PC-9 (cell line): Measurements from ENCODE around the gene TBX21. TPM values are rescaled to one million over a fixed set of nuclear protein-coding genes. Genes with fewer than 3 reads are reported as not detected.

Experiments used
- BruUV-seq: library from RNA; stranded (reverse); fragments of 400-500 nt; replicated peaks from 2 replicates; lab custom pipeline; 2021; lab: Mats Ljungman, UMichigan
- CTCF ChIA-PET: fragments of 300-600 bp; sonication (Branson Sonifier 250); formaldehyde crosslinking; loops from one replicate; lab custom pipeline; 2022; ENCODE audit warnings: antibody characterized with exemption; lab: Charles Lee
- POLR2A ChIA-PET: fragments of 300-600 bp; sonication (Branson Sonifier 250); formaldehyde crosslinking; loops from one replicate; lab custom pipeline; 2022; ENCODE audit warnings: antibody characterized with exemption; ENCODE audit not compliant: unreplicated experiment; lab: Charles Lee
- DNase-seq, 2 experiments: peaks; one replicate each; pipeline versions ENCODE4 v3.0.0 to v3.0.0-alpha.2; 2015 to 2022; ENCODE audit warnings: mixed read lengths in 1 of 2
- H2AFZ ChIP-seq: fragments of 200-600 bp; sonication (generic); 2 replicates; pipeline ENCODE4 v1.8.1; 2017; ENCODE audit warnings: antibody characterized with exemption
- H3F3A ChIP-seq: fragments of 200-600 bp; sonication (generic); 2 replicates; pipeline ENCODE4 v1.8.1; 2017; ENCODE audit warnings: antibody characterized with exemption, mild to moderate bottlenecking, low read depth; ENCODE audit not compliant: insufficient read depth
- H3K27ac ChIP-seq: fragments of 200-600 bp; sonication (generic); 2 replicates; pipeline ENCODE4 v1.6.1; 2016; ENCODE audit warnings: mixed run types
- H3K27me3 ChIP-seq: fragments of 200-600 bp; sonication (generic); 2 replicates; pipeline ENCODE4 v1.6.1; 2016; ENCODE audit warnings: low read depth, mixed run types; ENCODE audit not compliant: insufficient read depth
- H3K36me3 ChIP-seq: fragments of 200-600 bp; sonication (generic); 2 replicates; pipeline ENCODE4 v1.6.1; 2016; ENCODE audit warnings: low read depth, mixed run types
- H3K4me1 ChIP-seq: fragments of 200-600 bp; sonication (generic); replicated peaks from 2 replicates; pipeline ENCODE4 v1.6.1; 2016; ENCODE audit warnings: mixed run types; ENCODE audit not compliant: insufficient read depth
- H3K4me2 ChIP-seq: fragments of 200-600 bp; sonication (generic); 2 replicates; pipeline ENCODE4 v1.6.1; 2017; ENCODE audit warnings: mixed run types
- H3K4me3 ChIP-seq: fragments of 200-600 bp; sonication (generic); 2 replicates; pipeline ENCODE4 v1.6.1; 2016; ENCODE audit warnings: mixed run types
- H3K79me2 ChIP-seq: fragments of 200-600 bp; sonication (generic); 2 replicates; pipeline ENCODE4 v1.6.1; 2017; ENCODE audit warnings: low read depth, mixed run types
- H3K9me2 ChIP-seq: fragments of 200-600 bp; sonication (generic); 2 replicates; pipeline ENCODE4 v1.8.1; 2017; ENCODE audit warnings: mild to moderate bottlenecking; ENCODE audit not compliant: insufficient read depth
- H3K9me3 ChIP-seq: fragments of 200-600 bp; sonication (generic); 2 replicates; pipeline ENCODE4 v1.8.1; 2016; ENCODE audit warnings: low read depth; ENCODE audit not compliant: insufficient read depth
- H4K20me1 ChIP-seq: fragments of 200-600 bp; sonication (generic); 2 replicates; pipeline ENCODE4 v1.8.1; 2017; ENCODE audit not compliant: insufficient read depth
- CTCF ChIP-seq: fragments of 200-600 bp; sonication (generic); conservative IDR thresholded peaks from 2 replicates; pipeline ENCODE4 v1.6.1; 2017; ENCODE audit warnings: mixed run types, antibody characterized with exemption, mild to moderate bottlenecking, moderate library complexity
- EZH2 ChIP-seq: fragments of 200-600 bp; sonication (generic); IDR thresholded peaks from 2 replicates; pipeline ENCODE4 v1.8.0; 2017; ENCODE audit warnings: antibody characterized with exemption, low read depth
- intact Hi-C: fragments of 100-400 bp; cut with micrococcal nuclease; formaldehyde crosslinking; loops from one replicate; pipeline ENCODE4 v1.10.0; 2022; ENCODE audit not compliant: unreplicated experiment
- total RNA-seq: library from RNA; stranded (reverse); gene quantifications from 2 replicates; pipeline ENCODE4 v1.2.3, GENCODE V29; 2021

TBX21 gene
- total RNA-seq, 1 experiment from 2014 or later: not detected

DNA sequence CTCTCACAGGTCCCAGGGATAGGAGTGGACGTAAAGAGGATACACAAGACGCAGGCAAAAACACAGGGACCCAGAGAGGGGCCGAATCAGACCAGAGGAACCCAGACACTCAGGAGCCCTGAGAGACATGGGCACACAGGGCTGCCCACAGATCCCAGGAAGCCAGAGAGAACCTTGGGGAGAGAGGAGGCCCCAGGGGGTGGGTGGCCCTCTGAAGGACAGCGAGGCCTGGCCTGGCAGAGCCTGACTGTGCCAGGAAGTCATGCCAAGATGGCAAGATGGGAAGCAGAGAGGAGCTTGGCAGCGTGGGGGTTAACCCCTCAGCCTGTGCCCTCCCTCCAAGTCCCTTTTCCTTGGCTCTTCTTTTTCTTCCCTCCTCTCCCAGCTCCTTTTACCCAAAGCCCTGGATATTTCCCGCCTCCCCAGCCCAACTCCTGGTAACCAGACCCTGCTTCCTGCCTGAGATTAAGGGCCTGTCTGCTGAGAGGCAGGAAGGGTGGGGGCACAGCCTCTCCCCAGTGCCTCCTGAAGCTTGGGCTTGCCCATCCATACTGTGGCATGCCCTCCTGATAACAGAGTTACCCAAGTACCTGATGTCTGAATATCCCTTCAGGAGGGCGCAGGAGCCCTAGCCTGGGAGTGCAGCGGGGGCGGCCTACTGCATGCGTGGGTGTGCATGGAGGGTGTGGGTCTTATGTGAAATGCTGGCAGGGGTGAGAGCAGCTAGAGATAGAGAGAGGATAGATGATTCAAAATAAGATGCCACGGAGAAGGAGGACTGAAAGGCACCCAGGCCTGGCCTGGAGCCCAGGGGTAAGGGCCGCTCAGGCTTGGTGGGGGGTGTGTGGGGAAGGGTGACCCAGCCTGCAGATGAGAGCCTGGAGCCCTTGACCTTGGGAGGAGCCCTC lies 6.0 kb upstream of the TBX21 start:
- H4K20me1 ChIP-seq: no peaks in the 10 kb centered on the region
- no peak overlapping the region for H3K4me2 ChIP-seq
- no peak overlapping the region for H3K4me3 ChIP-seq
- intact Hi-C loops: no loop called here
- POLR2A ChIA-PET: interaction anchor here (0.6 kb wide), 1 partner anchor 1165 kb away, joined by 3 read pairs; the partner anchor contains the start of gene ATP5MC1
- no peaks in the 10 kb centered on the region; the same call in 1 of the 2 replicates for H3F3A ChIP-seq
- no peak overlapping the region for H3K27ac ChIP-seq
- peaks cover 34% of the 10 kb centered on the region for H3K27me3 ChIP-seq
- no peaks in the 10 kb centered on the region for H3K9me2 ChIP-seq
- H3K79me2 ChIP-seq: no peaks in the 10 kb centered on the region
- no peak for DNase-seq
- H3K4me1 ChIP-seq: peaks cover 1% of the 10 kb centered on the region
- H2AFZ ChIP-seq: no peak overlapping the region
- no TSS peak for BruUV-seq
- H3K9me3 ChIP-seq: no peaks in the 10 kb centered on the region
- CTCF ChIA-PET: no interaction called here
- no peaks in the 10 kb centered on the region for H3K36me3 ChIP-seq
- no peak for TF ChIP-seq EZH2

- H3K27me3 ChIP-seq: peaks cover 40% of the 10 kb centered on the region
- H3K4me1 ChIP-seq: no peaks in the 10 kb centered on the region
- no peaks in the 10 kb centered on the region; the same call in 1 of the 2 replicates for H4K20me1 ChIP-seq
- H3K36me3 ChIP-seq: no peaks in the 10 kb centered on the region
- TF ChIP-seq EZH2 (no peak), CTCF (no peak)
- H2AFZ ChIP-seq: no peak overlapping the region
- intact Hi-C loops: no loop called here
- no TSS peak for BruUV-seq
- H3K9me3 ChIP-seq: no peaks in the 10 kb centered on the region
- no peak overlapping the region for H3K27ac ChIP-seq
- H3K4me2 ChIP-seq: no peak overlapping the region
- H3F3A ChIP-seq: no peaks in the 10 kb centered on the region
- H3K4me3 ChIP-seq: no peak overlapping the region
- POLR2A ChIA-PET: interaction anchor here (0.6 kb wide), 1 partner anchor 1165 kb away, joined by 3 read pairs; the partner anchor contains the start of gene ATP5MC1
- no peaks in the 10 kb centered on the region for H3K79me2 ChIP-seq
- H3K9me2 ChIP-seq: no peaks in the 10 kb centered on the region
- DNase-seq: no peak
- CTCF ChIA-PET: no interaction called here
Measured at GRCh38 chr17:47727704-47728036, 5.4 kb upstream of the TBX21 start.

GRCh38 chr17:47728214-47728877 lies 4.7 kb upstream of the TBX21 start:
- Histone ChIP-seq H3K9me3 (no peaks in the 10 kb centered on the region), H3K4me2 (no peak overlapping the region), H3K9me2 (no peaks in the 10 kb centered on the region), H3K79me2 (no peaks in the 10 kb centered on the region), H4K20me1 (no peaks in the 10 kb centered on the region; the same call in 1 of the 2 replicates), H3K36me3 (no peaks in the 10 kb centered on the region), H2AFZ (no peak overlapping the region), H3F3A (no peaks in the 10 kb centered on the region), H3K4me3 (no peak overlapping the region), H3K4me1 (no peaks in the 10 kb centered on the region), H3K27me3 (peaks cover 47% of the 10 kb centered on the region), H3K27ac (no peak overlapping the region)
- ChIA-PET POLR2A (no interaction called here), CTCF (no interaction called here)
- intact Hi-C loops: no loop called here
- no peak for TF ChIP-seq CTCF
- TF ChIP-seq EZH2: no peak
- no peak for DNase-seq
- BruUV-seq: no TSS peak
